Chondrocyte (in vitro differentiated cells): ENCODE data around the gene NSA2. TPM values are rescaled to one million over a fixed set of nuclear protein-coding genes. Genes with fewer than 3 reads are reported as not detected.
"Not testable (repeated sequence)": the region's sequence is repeated elsewhere in the genome, so short reads cannot be mapped to it uniquely, and the experiment has no call there.

Experiments used
- DNase-seq: peaks from one replicate; pipeline ENCODE4 v3.0.0; 2021; ENCODE audit warnings: mixed read lengths, low spot score
- H3K27ac Mint-ChIP-seq: one replicate; pipeline ENCODE4 v1.8.0; 2021; ENCODE audit warnings: mild to moderate bottlenecking, moderate library complexity, mixed read lengths; ENCODE audit not compliant: unreplicated experiment
- H3K27me3 Mint-ChIP-seq: 2 replicates; pipeline ENCODE4 v1.8.0; 2021; ENCODE audit warnings: low read depth, mixed read lengths
- H3K36me3 Mint-ChIP-seq: 2 replicates; pipeline ENCODE4 v1.8.0; 2021; ENCODE audit warnings: low read depth, mixed read lengths
- H3K4me1 Mint-ChIP-seq: 2 replicates; pipeline ENCODE4 v1.8.0; 2021; ENCODE audit warnings: low read depth, mild to moderate bottlenecking, mixed read lengths
- H3K4me3 Mint-ChIP-seq: one replicate; pipeline ENCODE4 v1.8.0; 2021; ENCODE audit warnings: mild to moderate bottlenecking, moderate library complexity, mixed read lengths; ENCODE audit not compliant: unreplicated experiment
- H3K9me3 Mint-ChIP-seq: 2 replicates; pipeline ENCODE4 v1.8.0; 2021; ENCODE audit warnings: low read depth, mixed read lengths
- total RNA-seq: library from RNA; stranded (reverse); gene quantifications from 3 replicates; pipeline ENCODE4 v1.2.1, GENCODE V29; 2021
- TF ChIP-seq, protein P1 (sequence below): fragments of 200-600 bp; sonication (generic); IDR thresholded peaks from 2 replicates; pipeline ENCODE4 v1.5.0; 2021; ENCODE audit warnings: antibody characterized with exemption, mild to moderate bottlenecking, moderate library complexity

Gene NSA2
- total RNA-seq, 1 donor from 2014 or later, result 45.5 TPM

DNA sequence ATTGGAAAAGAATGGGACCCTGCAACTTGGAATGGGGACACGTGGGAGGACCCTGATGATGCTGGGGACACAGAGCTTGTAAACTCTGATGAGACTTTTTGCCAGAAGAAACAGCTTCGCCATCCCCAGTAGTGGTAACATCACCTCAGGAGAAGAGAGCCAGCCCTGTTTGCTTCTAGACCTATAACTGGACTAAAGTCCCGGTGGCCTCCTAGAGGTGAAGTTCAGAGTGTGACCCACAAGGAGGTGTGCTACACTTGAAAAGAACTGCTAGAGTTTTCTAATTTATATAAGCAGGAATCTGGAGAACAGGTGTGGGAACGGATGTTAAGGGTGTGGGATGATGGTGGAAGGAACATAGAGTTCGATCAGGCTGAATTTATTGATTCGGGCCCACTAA lies 19.8 kb downstream of the NSA2 start:
- H3K9me3 Mint-ChIP-seq, result peaks cover 6% of the 10 kb centered on the region
- no peaks in the 10 kb centered on the region for H3K4me1 Mint-ChIP-seq
- H3K27ac Mint-ChIP-seq, result no peak overlapping the region
- no peaks in the 10 kb centered on the region for H3K27me3 Mint-ChIP-seq
- DNase-seq, result no peak
- no peak overlapping the region for H3K4me3 Mint-ChIP-seq
- H3K36me3 Mint-ChIP-seq, result peaks cover 15% of the 10 kb centered on the region
- TF ChIP-seq, protein P1, sequence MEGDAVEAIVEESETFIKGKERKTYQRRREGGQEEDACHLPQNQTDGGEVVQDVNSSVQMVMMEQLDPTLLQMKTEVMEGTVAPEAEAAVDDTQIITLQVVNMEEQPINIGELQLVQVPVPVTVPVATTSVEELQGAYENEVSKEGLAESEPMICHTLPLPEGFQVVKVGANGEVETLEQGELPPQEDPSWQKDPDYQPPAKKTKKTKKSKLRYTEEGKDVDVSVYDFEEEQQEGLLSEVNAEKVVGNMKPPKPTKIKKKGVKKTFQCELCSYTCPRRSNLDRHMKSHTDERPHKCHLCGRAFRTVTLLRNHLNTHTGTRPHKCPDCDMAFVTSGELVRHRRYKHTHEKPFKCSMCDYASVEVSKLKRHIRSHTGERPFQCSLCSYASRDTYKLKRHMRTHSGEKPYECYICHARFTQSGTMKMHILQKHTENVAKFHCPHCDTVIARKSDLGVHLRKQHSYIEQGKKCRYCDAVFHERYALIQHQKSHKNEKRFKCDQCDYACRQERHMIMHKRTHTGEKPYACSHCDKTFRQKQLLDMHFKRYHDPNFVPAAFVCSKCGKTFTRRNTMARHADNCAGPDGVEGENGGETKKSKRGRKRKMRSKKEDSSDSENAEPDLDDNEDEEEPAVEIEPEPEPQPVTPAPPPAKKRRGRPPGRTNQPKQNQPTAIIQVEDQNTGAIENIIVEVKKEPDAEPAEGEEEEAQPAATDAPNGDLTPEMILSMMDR, result no peak

DNA sequence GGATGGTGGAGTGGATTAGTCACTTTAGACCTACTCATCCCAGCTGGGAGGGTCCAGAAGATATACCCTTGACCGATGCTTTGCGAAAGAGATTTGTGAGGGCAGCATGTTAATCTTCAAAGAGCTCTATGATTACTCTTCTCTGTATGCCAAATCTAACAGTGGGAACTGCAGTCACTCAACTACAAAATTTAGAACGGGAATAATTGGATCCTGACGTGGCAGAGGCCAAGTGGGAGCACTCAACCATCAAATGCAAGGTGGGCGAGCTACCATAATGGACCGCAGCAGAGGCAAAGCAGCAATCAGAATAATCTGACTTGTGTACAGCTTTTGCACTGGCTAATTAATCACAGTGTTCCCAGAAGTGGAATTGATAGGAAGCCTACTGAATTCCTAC lies 20.4 kb downstream of the NSA2 start:
- no peak for DNase-seq
- H3K27ac Mint-ChIP-seq, result no peak overlapping the region
- peaks cover 6% of the 10 kb centered on the region for H3K9me3 Mint-ChIP-seq
- H3K4me1 Mint-ChIP-seq, result no peaks in the 10 kb centered on the region
- H3K36me3 Mint-ChIP-seq, result peaks cover 18% of the 10 kb centered on the region
- TF ChIP-seq, protein P1, result no peak
- no peak overlapping the region for H3K4me3 Mint-ChIP-seq
- no peaks in the 10 kb centered on the region for H3K27me3 Mint-ChIP-seq

GRCh38 chr5:74791669-74792068 lies 24.6 kb downstream of the NSA2 start:
- H3K4me1 Mint-ChIP-seq, H3K27me3 Mint-ChIP-seq, H3K4me3 Mint-ChIP-seq, H3K27ac Mint-ChIP-seq, DNase-seq: not testable (repeated sequence)
- Mint-ChIP-seq H3K36me3 (peaks cover 29% of the 10 kb centered on the region), H3K9me3 (peaks cover 10% of the 10 kb centered on the region)

GRCh38 chr5:74798977-74799911 lies 32.2 kb downstream of the NSA2 start:
- DNase-seq, result no peak
- no peaks in the 10 kb centered on the region for H3K9me3 Mint-ChIP-seq
- no peaks in the 10 kb centered on the region for H3K4me1 Mint-ChIP-seq
- H3K27ac Mint-ChIP-seq, result no peak overlapping the region
- peaks cover 12% of the 10 kb centered on the region for H3K36me3 Mint-ChIP-seq
- H3K4me3 Mint-ChIP-seq, result no peak overlapping the region
- TF ChIP-seq, protein P1, result no peak
- H3K27me3 Mint-ChIP-seq, result no peaks in the 10 kb centered on the region

GRCh38 chr5:74801197-74801596 lies 34.1 kb downstream of the NSA2 start:
- Mint-ChIP-seq H3K27me3 (no peaks in the 10 kb centered on the region), H3K27ac (no peak overlapping the region), H3K4me3 (no peak overlapping the region), H3K4me1 (no peaks in the 10 kb centered on the region), H3K9me3 (no peaks in the 10 kb centered on the region), H3K36me3 (peaks cover 8% of the 10 kb centered on the region)
- no peak for DNase-seq
- TF ChIP-seq, protein P1, result no peak
